Panc1 (cell line): ENCODE data around the gene ZBTB46. TPM values are rescaled to one million over a fixed set of nuclear protein-coding genes. Genes with fewer than 3 reads are reported as not detected.
A peak's percentile ranks its signal among the peaks of the same experiment; 100 is the strongest.

Experiments used
- ATAC-seq: fragments of 200-7000 bp; cut with Tn5 transposase; 2 replicates; pipeline ENCODE4 v1.9.1; 2020; ENCODE audit warnings: mild to moderate bottlenecking, moderate library complexity
- BruUV-seq: library from RNA; stranded (reverse); fragments of 400-500 nt; replicated peaks from 2 replicates; lab custom pipeline; 2021; lab: Mats Ljungman, UMichigan
- CTCF ChIA-PET: fragments of 300-600 bp; sonication (Branson Sonifier 250); formaldehyde crosslinking; loops from one replicate; lab custom pipeline; 2022; ENCODE audit warnings: antibody characterized with exemption; lab: Charles Lee
- POLR2A ChIA-PET: fragments of 300-600 bp; sonication (Branson Sonifier 250); formaldehyde crosslinking; loops from one replicate; lab custom pipeline; 2022; ENCODE audit warnings: antibody characterized with exemption; lab: Charles Lee
- DNase-seq: peaks from one replicate; pipeline ENCODE4 v3.0.0-alpha.2; 2010; ENCODE audit warnings: low read depth, low spot score
- H3K27ac ChIP-seq: 2 replicates; pipeline ENCODE4 v1.5.1; 2011; ENCODE audit warnings: mild to moderate bottlenecking, low read length, inconsistent platforms
- H3K27me3 ChIP-seq: fragments of 200-500 bp; sonication (Bioruptor generic); 2 replicates; pipeline ENCODE4 v1.6.0; 2014; ENCODE audit warnings: low read length, inconsistent platforms; ENCODE audit not compliant: control insufficient read depth, insufficient read depth
- H3K36me3 ChIP-seq: fragments of 200-500 bp; sonication (Bioruptor generic); 2 replicates; pipeline ENCODE4 v1.5.1; 2014; ENCODE audit warnings: inconsistent platforms, mild to moderate bottlenecking, low read length, moderate library complexity; ENCODE audit not compliant: control insufficient read depth, insufficient read depth
- H3K4me1 ChIP-seq: 2 replicates; pipeline ENCODE4 v1.5.1; 2011; ENCODE audit warnings: inconsistent platforms, mild to moderate bottlenecking, low read length, moderate library complexity; ENCODE audit not compliant: control insufficient read depth, insufficient read depth
- H3K4me3 ChIP-seq, 2 experiments: 2 replicates each; pipeline ENCODE4 v1.5.1; 2011 to 2012; ENCODE audit warnings: low read depth in 2 of 2, low read length in 2 of 2, mild to moderate bottlenecking in 2 of 2, inconsistent platforms in 1 of 2, moderate library complexity in 1 of 2
- H3K9me3 ChIP-seq: fragments of 200-500 bp; sonication (Bioruptor generic); 2 replicates; pipeline ENCODE4 v1.5.1; 2014; ENCODE audit warnings: low read depth, mild to moderate bottlenecking, inconsistent platforms, low read length, moderate library complexity; ENCODE audit not compliant: control insufficient read depth, insufficient read depth
- POLR2AphosphoS5 ChIP-seq: IDR thresholded peaks from 2 replicates; pipeline ENCODE4 v1.6.1; 2012; ENCODE audit warnings: mild to moderate bottlenecking, low read depth, low read length, moderate library complexity
- SIN3A ChIP-seq: IDR thresholded peaks from 2 replicates; pipeline ENCODE4 v1.6.1; 2012; ENCODE audit warnings: low read depth, mild to moderate bottlenecking, low read length, moderate library complexity, borderline replicate concordance; ENCODE audit not compliant: insufficient read depth
- TCF7L2 ChIP-seq: IDR thresholded peaks from 2 replicates; pipeline ENCODE4 v1.6.1; 2011; ENCODE audit warnings: mild to moderate bottlenecking, low read depth, low read length, inconsistent platforms
- in situ Hi-C: cut with HindIII; loops from 2 replicates; pipeline ENCODE4 v1.10.0; 2016; ENCODE audit warnings: low sequenced_read_pairs, low pct_unique_long_range_greater_than_20kb
- intact Hi-C: fragments of 100-400 bp; cut with micrococcal nuclease; formaldehyde crosslinking; loops from one replicate; pipeline ENCODE4 v1.10.0; 2022; ENCODE audit not compliant: unreplicated experiment
- total RNA-seq: library from RNA; stranded (reverse); gene quantifications from one replicate; pipeline ENCODE4 v1.2.1, GENCODE V29; 2021; ENCODE audit not compliant: unreplicated experiment
- TF ChIP-seq, protein P1 (sequence below): fragments of 450-650 bp; IDR thresholded peaks from 2 replicates; pipeline ENCODE4 v1.5.1; 2017; ENCODE audit warnings: mild to moderate bottlenecking

Gene ZBTB46
- total RNA-seq, 1 experiment from 2014 or later, result 15.2 TPM

DNA sequence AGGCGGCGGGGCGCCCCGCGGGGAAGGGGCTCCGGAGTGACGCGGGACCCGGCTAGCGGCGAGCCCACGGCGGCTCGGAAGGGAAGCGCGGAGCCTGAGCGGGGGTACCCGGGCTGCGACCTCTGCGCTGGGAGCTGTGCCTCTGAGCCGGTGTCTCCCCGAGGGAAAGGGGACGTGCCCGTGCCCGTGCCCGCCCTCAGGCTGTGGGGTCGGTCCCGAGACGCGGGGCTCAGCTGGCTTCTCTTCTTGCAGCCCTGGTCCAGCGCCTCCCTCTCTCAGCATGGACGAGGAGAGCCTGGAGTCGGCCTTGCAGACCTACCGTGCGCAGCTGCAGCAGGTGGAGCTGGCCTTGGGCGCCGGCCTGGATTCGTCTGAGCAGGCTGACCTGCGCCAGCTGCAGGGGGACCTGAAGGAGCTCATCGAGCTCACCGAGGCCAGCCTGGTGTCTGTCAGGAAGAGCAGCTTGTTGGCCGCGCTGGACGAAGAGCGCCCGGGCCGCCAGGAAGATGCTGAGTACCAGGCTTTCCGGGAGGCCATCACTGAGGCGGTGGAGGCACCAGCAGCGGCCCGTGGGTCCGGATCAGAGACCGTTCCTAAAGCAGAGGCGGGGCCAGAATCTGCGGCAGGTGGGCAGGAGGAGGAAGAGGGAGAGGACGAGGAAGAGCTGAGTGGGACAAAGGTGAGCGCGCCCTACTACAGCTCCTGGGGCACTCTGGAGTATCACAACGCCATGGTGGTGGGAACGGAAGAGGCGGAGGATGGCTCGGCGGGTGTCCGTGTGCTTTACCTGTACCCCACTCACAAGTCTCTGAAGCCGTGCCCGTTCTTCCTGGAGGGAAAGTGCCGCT is 122.5 kb downstream of the ZBTB46 start:
- intact Hi-C loops, result no loop called here
- H3K36me3 ChIP-seq, result peaks cover 14% of the 10 kb centered on the region; the same call in 1 of the 2 replicates

GRCh38 chr20:63707558-63708300 is 123.3 kb downstream of the ZBTB46 start, which contains the start of the genes ARFRP1 and ZGPAT:
ARFRP1 (minus strand) TSS chr20:63707976; CDS start chr20:63707091, 885 bp downstream.
ZGPAT (plus strand) TSS chr20:63708039; CDS start chr20:63708581, 542 bp downstream.
- intact Hi-C loops (no loop called here), in situ Hi-C loops (no loop called here)
- peak within 1 kb of the TSS; percentile 76 to 90 for H3K4me3 ChIP-seq
- ATAC-seq, result peak; percentile 92
- peak within 1 kb of the TSS; percentile 91 for H3K27ac ChIP-seq
- POLR2A ChIA-PET, result interaction anchor here (0.6 kb wide), 1 partner anchor 189 kb away, joined by 3 read pairs; no protein-coding TSS in a partner anchor
- no peaks in the 10 kb centered on the region for H3K9me3 ChIP-seq
- CTCF ChIA-PET, result interaction anchor here (0.7 to 0.8 kb wide), 2 partner anchors 127 to 158 kb away, joined by 3 to 5 read pairs; partner anchors contain the start of gene TPD52L2
- no peaks in the 10 kb centered on the region for H3K27me3 ChIP-seq
- DNase-seq, result no peak
- peaks cover 14% of the 10 kb centered on the region; the same call in 1 of the 2 replicates for H3K36me3 ChIP-seq
- peaks cover 21% of the 10 kb centered on the region for H3K4me1 ChIP-seq
- BruUV-seq, result no TSS peak
- TF ChIP-seq, protein P1, sequence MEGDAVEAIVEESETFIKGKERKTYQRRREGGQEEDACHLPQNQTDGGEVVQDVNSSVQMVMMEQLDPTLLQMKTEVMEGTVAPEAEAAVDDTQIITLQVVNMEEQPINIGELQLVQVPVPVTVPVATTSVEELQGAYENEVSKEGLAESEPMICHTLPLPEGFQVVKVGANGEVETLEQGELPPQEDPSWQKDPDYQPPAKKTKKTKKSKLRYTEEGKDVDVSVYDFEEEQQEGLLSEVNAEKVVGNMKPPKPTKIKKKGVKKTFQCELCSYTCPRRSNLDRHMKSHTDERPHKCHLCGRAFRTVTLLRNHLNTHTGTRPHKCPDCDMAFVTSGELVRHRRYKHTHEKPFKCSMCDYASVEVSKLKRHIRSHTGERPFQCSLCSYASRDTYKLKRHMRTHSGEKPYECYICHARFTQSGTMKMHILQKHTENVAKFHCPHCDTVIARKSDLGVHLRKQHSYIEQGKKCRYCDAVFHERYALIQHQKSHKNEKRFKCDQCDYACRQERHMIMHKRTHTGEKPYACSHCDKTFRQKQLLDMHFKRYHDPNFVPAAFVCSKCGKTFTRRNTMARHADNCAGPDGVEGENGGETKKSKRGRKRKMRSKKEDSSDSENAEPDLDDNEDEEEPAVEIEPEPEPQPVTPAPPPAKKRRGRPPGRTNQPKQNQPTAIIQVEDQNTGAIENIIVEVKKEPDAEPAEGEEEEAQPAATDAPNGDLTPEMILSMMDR, result no peak
- TF ChIP-seq SIN3A, result peak; percentile 66; the same call in 1 of the 2 replicates
- peak; percentile 64; the same call in 1 of the 2 replicates for TF ChIP-seq POLR2AphosphoS5
- TF ChIP-seq TCF7L2, result peak; percentile 33; the same call in 1 of the 2 replicates

More for the DNA sequence above, 122.5 kb downstream of the ZBTB46 start:
- ATAC-seq (peak; percentile 31), DNase-seq (no peak)
- Histone ChIP-seq H3K4me3 (peak overlapping the region; percentile 76 to 90), H3K27ac (peak overlapping the region; percentile 76), H3K9me3 (no peaks in the 10 kb centered on the region), H3K27me3 (no peaks in the 10 kb centered on the region), H3K4me1 (peaks cover 16% of the 10 kb centered on the region)
- ChIA-PET CTCF (interaction anchor here (0.7 kb wide), 1 partner anchor 157 kb away, joined by 5 read pairs; the partner anchor contains the start of gene TPD52L2), POLR2A (interaction anchor here (0.6 kb wide), 1 partner anchor 188 kb away, joined by 3 read pairs; no protein-coding TSS in a partner anchor)
- BruUV-seq, result TSS peak; percentile 72
- 0 out of 2 replicates have a peak, but pooled peaks have one; percentile 48 for TF ChIP-seq SIN3A
- TF ChIP-seq, protein P1, result no peak
- in situ Hi-C loops, result no loop called here
